Mucosa of descending colon (tissue), 3 donors: ENCODE results near the gene MRPS24. TPM values are rescaled to one million over a fixed set of nuclear protein-coding genes. Genes with fewer than 3 reads are reported as not detected.

Experiments
- total RNA-seq, 3 donors: library from RNA; stranded (reverse); fragmentation: NEBNext Ultra II Directional in 2 of 3; extraction: Animal tissue kit (Norgen Biotek cat#: 25700) in 2 of 3; gene quantifications; one replicate each; pipeline versions ENCODE4 v1.2.1 to v1.2.4, GENCODE V29; 2021 to 2023
- donor health status: DM: no; HTN: no; CAD: no; lungs with moderate emphysema.
- donor health status: DM: no; HTN: no; CAD: no.
- donor health status: DM: no; HTN: yes; CAD: no.

The MRPS24 gene
- total RNA-seq, 3 donors from 2014 or later: 86.4 to 93.1 (median 90.2) TPM

Other genes starting within 250 kb of the MRPS24 start
- 10 to 100 TPM; 35.1 to 42.1 (median 38.8) TPM for gene COA1, start 140.0 kb downstream of the MRPS24 start, total RNA-seq
- gene BLVRA, start 110.8 kb downstream of the MRPS24 start, total RNA-seq: 10 to 100 TPM in 2 of 3 donors, 1 to 10 TPM in 1; 8.1 to 55.4 (median 12.9) TPM
- 10 to 100 TPM; 51.0 to 64.8 (median 60.4) TPM for gene URGCP, start 37.1 kb upstream of the MRPS24 start, total RNA-seq
- gene UBE2D4, start 56.9 kb upstream of the MRPS24 start, total RNA-seq: 10 to 100 TPM; 11.5 to 20.7 (median 11.8) TPM
- gene SPDYE1, start 128.4 kb upstream of the MRPS24 start, total RNA-seq: not detected
- 10 to 100 TPM; 84.2 to 91.2 (median 89.8) TPM for gene DBNL, start 175.2 kb upstream of the MRPS24 start, total RNA-seq
- 1 to 10 TPM in 1 of 3 donors, under 1 TPM in 2; 0.84 to 1.4 (median 0.96) TPM for gene PGAM2, start 196.1 kb upstream of the MRPS24 start, total RNA-seq
- 10 to 100 TPM; 27.0 to 33.7 (median 28.1) TPM for gene POLM, start 213.0 kb upstream of the MRPS24 start, total RNA-seq
- 100 to 1,000 TPM in 1 of 3 donors, 10 to 100 TPM in 2; 14.1 to 130 (median 42.2) TPM for gene AEBP1, start 234.8 kb upstream of the MRPS24 start, total RNA-seq